ENCODE results near the gene ZNRD2.
"Not testable (repeated sequence)": the region's sequence is repeated elsewhere in the genome, so short reads cannot be mapped to it uniquely, and the experiment has no call there.

ZNRD2 gene

DNA sequence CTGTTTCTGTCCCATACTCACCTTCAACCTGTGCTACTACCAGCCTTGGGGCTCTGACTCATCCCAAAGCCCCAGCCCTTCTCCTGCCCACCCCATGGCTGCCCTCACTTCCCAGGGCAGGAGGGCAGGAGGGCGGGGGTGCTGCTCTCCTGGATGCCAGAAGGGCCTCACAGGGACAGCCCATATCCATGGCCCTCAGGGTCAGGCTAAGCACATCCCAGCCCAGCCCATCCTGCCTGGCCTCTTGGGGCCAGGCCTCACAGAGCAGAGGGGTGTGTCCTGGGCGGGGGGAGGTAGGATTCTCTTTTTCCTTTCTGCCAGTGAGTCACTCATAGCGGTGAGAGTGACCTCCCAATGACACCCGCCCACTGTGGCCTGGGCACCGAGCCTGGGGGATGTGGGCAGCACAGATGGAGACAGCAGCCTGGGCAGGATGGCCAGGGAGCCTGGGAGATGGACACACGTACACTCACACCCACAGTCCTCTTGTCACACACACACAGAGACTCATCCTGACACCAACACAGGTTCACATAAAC is 14.5 kb upstream of the ZNRD2 start:
- in situ Hi-C loops (cut with MboI; ENCODE audit: low sequenced_read_pairs), result no loop called here

DNA sequence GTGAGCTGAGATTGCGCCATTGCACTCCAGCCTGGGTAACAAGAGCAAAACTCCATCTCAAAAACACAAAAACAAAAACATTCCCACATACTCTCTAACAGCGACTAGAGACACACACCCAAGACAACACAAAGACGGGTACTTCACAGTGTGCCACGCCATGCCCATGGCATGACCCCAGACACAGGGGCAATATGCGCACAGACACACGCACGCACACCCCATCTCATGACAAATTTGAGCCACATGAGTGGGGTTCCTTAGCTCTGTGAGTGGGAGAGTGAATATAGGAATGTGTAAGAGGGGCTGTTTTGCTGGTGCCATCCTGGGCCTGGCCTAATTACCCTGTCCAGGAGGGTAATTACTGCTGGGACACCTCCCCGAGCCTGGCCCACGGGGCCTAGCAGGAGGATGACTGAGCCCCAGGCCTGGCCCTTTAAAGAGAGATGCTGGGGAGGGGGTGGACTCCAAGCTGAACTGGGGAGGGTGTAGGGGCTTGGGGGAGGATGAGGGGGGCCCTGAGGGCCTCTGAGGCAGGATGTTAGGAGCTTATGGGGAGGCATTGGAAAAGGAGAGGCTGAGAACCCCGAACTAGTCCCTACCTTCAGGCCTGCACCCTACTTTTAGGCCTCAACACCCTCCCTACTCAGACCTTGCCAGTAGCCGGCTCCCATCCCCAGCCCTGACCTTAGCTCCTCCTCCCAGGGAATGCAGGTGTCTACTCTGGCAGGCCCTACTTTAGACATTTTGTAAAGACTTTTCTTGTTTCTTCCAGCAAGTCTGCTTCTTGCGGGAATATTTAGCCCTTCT is 13.6 kb upstream of the ZNRD2 start:
- in situ Hi-C loops (cut with MboI; ENCODE audit: low sequenced_read_pairs), result no loop called here

DNA sequence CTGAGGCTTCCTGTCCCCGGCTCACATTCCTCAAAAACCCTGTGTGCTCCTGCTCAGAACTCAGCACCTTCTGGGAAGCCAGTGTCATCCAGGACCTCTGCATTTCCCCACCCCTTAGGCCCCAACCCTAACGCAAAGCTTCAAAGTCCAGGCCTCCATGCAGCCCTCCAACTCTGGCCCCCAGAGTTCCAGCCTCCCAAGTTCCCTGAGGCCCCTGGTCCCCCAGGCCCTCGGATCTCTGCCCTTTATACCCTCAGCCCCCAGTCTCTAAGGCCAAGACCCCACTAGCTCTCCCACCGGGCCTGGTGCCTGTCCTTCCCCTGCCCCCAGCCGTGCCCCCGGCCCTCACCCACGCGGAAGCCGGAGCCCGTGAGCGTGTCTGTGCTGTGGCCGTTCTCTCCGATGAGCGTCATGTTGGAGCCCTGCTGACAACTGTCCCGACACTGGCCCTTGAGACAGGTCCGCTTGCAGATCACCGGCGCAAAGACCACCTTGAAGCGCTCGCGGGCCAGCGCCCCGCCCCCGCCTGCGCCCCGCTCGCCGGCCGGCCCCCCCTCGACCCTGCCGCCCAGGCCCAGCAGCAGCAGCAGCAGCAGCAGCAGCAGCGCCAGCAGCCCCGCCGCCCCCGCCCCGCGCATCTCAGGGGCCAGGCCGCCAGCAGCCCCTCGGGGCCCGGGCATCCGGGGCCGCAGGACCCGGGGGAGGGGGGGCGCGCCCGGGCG is 12.8 kb upstream of the ZNRD2 start:
- in situ Hi-C loops (cut with MboI; ENCODE audit: low sequenced_read_pairs), result no loop called here

DNA sequence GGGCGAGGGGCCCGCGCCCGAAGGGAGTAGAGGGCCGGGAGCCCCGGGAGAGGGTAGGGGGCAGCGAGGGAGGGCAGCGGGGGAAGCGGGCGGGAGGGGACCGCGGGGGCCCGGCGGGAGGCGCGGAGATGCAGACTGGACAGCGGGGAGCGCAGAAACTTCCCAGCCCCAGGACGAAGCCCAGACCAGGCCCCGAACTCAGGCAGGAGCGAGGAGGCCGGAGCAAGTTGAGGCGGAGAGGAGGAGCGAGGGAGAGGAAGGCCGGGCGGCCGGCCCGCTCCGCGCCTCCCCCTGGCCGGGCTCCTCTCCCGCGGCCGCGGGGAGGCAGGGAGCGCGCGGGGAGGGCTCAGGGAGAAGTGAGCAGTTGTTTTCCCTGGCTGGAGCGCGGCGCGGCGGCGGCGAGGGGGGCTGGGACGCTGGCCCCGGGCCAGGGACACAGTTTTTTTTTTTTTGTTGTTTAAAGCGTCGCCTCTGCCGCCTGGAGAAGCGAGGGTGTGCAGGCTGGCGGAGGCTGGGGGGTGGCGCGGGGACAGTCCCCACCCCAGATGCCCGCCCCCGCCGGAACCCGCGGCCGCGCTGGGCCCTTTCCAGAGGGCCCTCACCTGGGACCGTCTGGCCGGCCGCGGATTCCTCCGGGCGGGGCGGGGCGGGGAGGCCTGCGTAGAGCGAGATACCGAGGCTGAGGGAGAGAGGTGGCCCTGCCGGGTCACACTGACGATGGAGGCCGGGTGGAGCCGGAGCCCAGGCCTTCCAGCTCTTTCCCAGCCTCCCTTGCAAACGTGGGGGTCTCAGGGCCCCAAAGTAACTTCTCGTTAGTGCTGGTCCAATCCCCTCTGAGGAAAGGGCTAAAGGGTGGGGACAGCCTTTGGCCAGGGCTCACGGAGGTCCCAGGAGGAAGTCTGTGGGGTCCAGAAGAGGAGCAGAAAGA is 12.0 kb upstream of the ZNRD2 start, which contains the start of gene LTBP3:
TSS of gene LTBP3 (minus strand) at position 358 of the 928 bp plus-strand sequence. CDS start 400 bp downstream, outside the sequence.
- in situ Hi-C loops (cut with MboI; ENCODE audit: low sequenced_read_pairs), result no loop called here

DNA sequence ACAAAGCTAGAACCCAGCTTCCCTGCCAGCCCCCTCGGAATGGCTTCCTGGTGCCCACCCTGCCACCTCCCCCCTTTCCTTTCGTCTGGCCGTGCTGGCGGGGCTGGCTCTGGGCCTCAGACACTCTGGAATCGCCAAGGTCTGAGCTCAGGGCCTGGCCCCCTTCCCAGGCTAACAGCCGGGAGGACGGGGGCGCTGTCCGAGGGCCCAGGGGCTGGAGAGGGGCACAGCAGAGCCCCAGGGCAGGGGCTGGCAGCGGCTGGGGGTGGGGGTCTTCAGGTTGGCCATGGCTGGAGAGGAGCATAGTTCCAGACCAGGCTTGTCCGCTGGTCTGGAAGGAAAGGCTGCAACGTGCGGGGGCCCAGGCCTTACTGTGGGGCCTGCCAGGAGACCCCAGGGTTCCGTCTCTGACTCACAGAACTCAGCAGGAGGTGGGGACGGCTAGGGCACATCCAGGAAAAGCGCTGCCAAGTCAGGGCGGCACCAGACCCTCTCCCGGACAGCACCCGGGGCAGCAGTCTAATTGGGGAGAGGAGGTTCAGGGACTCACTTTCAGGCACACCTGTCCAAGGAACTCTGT is 11.3 kb upstream of the ZNRD2 start:
- in situ Hi-C loops (cut with MboI; ENCODE audit: low sequenced_read_pairs), result no loop called here

DNA sequence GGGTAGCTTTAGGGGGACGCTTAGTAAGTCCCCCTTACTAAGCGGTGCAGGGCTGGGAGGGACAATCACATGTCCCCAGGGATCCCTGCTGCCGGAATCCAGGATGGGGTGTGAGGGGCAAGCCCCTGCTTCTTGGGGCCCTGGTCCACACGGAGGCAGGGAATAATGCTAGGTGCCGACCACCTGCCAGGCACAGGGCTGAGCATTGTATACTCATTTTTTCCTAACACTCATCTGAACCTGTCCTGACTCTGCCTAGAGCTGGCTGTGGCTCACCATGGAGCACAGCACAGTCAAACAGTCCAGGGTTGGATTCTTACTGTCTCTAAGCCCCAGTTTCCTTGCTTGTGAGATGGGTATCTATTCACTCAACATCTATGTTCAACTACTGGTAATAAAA is 10.7 kb upstream of the ZNRD2 start:
- in situ Hi-C loops (cut with MboI; ENCODE audit: low sequenced_read_pairs), result no loop called here

DNA sequence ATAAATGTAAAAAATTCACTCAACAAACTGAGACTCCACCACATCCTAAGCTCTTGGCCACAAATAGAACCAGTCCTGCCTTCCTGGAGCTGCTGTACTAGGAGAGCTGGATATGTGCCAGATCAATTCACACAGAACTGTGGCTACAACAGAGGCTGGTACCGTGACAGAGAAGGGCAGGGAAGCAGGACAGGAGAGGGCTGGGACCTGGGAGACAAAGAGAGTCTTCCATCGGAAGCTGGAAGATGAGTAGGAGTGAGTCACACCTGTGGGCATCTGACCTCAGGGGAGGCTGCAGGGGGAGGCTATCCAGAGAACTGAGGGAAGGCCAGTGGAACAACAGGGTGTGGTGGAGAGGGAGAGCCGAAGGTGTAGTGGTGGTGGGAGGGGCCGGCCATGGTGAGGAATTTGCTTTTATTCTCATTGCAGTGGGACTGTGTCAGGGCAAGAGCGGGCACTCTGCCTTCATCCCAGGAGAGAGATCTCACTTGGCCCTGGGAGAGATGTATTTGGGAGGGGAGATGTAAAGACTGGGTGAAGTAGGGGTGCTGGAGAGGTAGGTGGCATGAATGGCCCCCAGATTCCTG is 10.2 kb upstream of the ZNRD2 start:
- in situ Hi-C loops (cut with MboI; ENCODE audit: low sequenced_read_pairs), result no loop called here

DNA sequence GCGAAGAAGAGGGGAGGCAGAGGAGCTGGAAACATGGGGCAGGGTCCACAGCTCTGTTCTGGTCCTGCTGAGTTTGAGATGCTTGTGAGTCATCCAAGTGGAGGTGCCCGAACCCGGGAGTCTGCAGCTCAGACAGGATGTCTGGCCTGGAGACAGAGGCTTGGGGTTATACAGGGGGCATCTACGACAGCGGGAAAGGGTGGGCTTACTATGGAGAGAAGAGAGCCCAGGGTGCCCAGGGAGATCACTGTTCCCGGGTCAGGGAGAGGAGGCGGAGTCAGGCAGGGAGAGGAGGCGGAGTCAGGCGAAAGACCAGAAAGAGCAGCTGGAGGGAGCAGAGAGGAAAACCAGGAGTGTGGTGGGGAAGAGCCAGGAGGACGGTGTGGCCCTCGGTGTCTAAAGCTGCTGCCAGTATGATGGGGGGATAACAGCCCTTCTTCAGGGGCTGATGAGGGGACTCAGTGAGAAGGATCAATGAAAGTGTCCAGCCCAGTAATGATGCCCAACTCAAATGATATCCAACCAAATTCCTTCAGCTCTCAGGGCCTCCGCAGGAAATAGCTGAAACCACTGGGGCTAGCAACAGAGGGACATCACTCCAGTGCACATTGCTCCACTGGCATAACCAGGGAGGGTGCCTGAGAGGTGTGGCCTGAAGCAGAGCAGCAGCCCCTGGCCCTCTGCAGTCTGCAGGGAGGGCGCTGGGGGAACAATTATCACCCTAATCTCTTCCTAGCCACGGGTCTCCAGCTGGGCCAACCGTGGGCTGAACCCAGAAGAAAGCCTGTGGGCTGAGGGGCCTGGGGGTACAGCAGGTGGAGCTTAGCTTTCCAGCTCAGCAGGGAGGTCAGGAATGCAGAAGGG is 9.5 kb upstream of the ZNRD2 start:
- in situ Hi-C loops (cut with MboI; ENCODE audit: low sequenced_read_pairs), result no loop called here

DNA sequence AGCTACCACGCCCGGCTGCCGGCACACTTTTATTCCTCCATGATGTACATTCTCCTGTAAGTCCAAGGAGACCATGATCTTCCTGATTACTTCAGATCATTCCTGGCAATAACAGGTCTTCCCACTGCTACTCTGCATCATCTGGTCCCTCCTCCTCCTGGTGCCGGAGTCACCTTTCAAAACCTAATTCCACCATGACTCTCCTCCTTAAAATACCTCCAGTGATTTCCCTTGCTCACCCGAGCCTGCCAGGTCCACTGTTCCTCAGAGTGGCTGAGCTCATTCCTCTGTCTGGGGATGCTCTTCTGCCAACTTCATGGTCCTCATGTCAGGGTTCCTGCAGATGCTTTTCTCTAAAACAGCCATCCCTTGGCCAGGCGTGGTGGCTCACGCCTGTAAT is 8.3 kb upstream of the ZNRD2 start:
- in situ Hi-C loops (cut with MboI; ENCODE audit: low sequenced_read_pairs), result no loop called here

DNA sequence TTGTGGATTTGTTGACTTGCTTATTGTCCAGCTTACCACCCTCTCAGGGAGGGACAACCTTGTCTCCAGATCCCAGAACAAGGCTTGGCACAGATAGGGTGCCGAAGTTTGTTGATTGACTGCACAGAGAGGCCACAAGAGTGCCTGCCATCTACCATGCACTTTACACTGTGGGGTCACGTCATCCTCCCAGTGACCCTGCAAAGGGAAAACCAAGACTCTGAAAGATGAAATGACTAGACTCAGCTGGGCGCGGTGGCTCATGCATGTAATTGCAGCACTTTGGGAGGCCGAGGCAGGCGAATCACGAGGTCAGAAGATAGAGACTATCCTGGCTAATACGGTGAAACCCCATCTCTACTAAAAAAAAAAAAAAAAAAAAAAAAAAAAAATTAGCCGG is 7.5 kb upstream of the ZNRD2 start:
- in situ Hi-C loops (cut with MboI; ENCODE audit: low sequenced_read_pairs), result no loop called here

DNA sequence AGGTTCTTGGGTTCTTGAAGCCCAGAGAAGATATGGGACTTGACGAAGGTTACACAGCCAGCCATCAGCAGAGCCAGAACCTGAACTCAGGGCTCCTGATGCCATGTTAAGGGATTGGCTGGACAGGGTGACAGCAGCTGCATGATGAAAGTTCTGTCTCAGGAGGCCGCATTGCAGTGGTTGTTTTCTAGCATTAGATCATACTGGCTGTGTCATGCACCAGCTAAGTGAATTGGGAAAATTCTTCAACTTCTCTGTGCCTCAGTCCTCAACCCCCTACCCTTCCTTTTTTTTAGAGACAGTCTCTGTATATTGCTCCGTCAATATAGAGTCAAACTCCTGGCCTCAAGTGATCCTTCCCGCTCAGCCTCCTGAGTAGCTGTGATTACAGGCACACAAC is 6.7 kb upstream of the ZNRD2 start:
- in situ Hi-C loops (cut with MboI; ENCODE audit: low sequenced_read_pairs), result no loop called here

DNA sequence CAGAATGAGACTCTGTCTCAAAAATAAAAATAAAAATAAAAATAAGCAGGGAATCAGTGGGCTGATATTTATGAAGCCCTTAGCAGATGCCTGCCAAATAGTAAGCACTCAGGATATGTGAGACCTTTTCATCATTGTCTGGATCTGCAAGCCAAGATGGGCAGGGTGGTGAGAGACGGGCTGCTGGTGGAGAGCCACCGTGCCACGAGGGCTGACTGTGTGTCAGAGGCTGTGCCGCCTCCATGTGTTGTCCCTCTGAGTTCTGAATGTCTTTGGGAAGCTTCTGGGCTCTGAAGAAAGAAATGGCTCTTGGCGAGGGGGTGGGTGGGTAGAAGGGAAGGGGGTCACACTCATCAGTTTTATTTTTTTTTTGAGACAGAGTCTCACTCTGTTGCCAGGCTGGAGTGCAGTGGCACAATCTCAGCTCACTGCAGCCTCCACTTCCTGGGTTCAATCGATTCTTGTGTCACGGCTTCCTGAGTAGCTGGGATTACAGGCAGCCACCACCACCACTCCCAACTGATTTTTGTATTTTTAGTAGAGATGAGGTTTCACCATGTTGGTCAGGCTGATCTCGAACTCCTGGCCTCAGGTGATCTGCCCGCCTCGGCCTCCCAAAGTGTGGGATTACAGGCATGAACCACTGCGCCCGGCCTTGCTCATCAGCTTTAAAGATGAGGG is 5.3 kb upstream of the ZNRD2 start:
- in situ Hi-C loops (cut with MboI; ENCODE audit: low sequenced_read_pairs), result not testable (repeated sequence)

DNA sequence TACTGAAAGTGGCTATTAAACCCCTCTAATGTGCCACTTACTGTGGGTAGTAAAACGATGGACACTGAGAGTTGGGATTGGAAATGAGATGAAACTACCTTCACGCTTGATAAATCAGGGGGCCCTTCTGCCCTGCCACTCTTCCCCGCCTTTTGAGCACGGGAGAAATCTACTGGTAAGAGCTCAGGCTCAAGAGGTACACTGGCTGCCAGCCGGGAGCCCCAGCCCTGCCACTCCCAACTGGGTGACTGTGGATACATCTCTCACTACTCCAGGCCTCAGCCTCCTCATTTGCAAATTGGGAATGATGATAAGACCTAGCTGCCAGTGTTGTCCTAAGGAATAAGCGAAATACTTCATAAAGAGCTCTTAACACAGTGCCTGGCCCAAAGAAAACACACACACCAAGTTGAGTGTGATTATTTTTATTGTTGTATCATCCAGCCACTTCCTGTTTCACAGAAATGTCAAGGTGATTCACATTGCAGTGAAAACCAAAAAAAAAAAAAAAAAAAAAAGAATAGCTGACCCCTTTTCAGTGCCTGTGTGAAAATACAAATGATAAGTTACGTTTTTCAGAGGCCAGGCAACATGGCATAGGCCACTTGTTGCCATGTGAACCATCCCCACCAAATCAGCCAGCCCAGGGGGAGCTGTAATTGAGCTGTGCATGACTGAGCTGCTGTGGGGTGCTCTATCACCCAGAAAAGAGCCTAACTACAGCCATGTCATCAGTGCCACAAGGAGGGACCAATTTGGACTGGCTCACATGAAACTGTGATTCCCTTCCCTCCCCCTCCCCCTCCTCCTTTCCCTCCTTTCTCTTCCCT is 4.4 kb upstream of the ZNRD2 start:
- in situ Hi-C loops (cut with MboI; ENCODE audit: low sequenced_read_pairs), result no loop called here

DNA sequence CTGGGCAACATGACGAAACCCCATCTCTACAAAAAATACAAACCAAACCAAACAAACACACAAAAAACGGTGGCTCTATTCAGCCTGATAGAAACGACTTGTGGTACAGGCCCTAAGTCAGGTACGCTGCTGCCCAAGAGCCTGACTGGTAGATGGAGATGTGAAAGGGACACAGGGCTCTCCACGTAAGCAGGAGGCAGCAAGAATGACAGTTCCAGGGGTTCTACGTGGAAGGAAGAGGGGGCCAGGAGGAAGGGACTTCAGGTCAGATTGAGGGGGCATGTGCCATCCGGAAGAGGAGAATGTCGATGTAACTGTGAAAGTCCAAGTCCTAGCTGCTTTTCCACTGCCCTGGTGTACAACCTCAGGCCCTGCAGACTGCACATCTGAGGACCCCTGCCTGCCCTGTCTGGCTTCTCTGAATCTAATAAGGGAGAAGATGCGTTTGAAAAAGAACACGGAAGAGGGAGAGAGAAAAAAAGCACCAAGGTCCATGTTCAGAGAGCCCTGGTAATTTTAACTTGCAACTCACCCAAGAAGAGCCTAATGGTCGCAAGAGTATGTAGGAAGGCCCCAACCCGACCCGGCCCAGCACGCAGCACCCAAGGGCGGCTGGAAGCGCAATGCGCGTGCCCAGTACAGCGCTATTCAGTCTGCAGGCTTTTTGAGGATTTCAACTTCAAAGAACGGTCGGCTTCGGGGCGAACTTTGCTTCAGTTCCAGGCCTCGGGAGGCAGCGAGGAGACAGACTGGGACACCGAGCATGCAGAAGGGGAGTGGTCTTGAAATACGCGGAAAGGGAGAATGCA is 909 bp upstream of the ZNRD2 start:
- in situ Hi-C loops (cut with MboI; ENCODE audit: low sequenced_read_pairs), result no loop called here

DNA sequence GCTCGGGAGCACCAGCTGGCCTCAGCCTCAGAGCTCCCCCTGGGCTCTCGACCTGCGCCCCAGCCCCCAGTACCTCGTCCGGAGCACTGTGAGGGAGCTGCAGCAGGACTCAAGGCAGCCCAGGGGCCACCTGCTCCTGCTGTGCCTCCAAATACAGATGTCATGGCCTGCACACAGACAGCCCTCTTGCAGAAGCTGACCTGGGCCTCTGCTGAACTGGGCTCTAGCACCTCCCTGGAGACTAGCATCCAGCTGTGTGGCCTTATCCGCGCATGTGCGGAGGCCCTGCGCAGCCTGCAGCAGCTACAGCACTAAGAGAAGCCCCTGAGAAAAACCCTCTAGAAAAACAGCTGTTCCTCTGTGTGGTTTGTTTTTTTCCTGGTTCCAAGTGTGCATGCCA is 1.1 kb downstream of the ZNRD2 start:
- in situ Hi-C loops (cut with MboI; ENCODE audit: low sequenced_read_pairs), result no loop called here

DNA sequence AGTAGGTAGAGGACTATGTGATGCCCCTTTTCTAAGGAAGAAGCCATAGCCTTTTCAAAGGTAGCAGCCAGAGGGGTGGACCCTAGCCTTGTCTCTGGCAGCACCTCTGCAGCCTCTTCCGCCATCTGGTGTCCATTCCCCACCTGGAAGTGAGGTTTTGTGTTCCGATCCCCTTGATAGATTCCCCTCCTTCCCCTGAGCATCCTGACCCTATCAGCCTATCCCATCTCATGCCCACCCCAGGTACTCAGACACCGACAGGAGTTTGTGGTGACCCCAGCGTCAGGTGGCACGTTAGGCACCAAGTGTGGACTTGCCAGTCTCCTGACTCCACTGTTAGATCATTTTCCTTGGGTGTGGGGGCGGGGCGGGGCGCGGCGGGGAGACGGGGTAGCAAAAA is 1.7 kb downstream of the ZNRD2 start:
- in situ Hi-C loops (cut with MboI; ENCODE audit: low sequenced_read_pairs), result no loop called here

Data from HL-60/S4 treated with phorbol 12-myristate 13-acetate at 8.2 ng/mL for 4 days and 3 days (cell line).